WERI-Rb-1 (cell line): ENCODE results near the gene DNASE1L1.

Experiments
- DNase-seq: peaks from one replicate; pipeline ENCODE4 v3.0.0-alpha.2; 2020
- H3K27ac ChIP-seq: fragments of 250-450 bp; sonication (Bioruptor Pico); 2 replicates; pipeline ENCODE4 v1.5.1; 2020; ENCODE audit warnings: mild to moderate bottlenecking, moderate library complexity
- H3K27me3 ChIP-seq: fragments of 250-450 bp; sonication (Bioruptor Pico); 2 replicates; pipeline ENCODE4 v1.5.1; 2021; ENCODE audit warnings: mild to moderate bottlenecking, low read depth, moderate library complexity; ENCODE audit not compliant: insufficient read depth, severe bottlenecking
- H3K36me3 ChIP-seq: fragments of 250-450 bp; sonication (Bioruptor Pico); 2 replicates; pipeline ENCODE4 v1.5.1; 2020; ENCODE audit warnings: mild to moderate bottlenecking, moderate library complexity
- H3K4me3 ChIP-seq: 2 replicates; pipeline ENCODE4 v1.5.1; 2011; ENCODE audit warnings: low read depth, mild to moderate bottlenecking, control low read depth, low read length
- H3K9me3 ChIP-seq: fragments of 250-450 bp; sonication (Bioruptor Pico); 2 replicates; pipeline ENCODE4 v1.5.1; 2021; ENCODE audit warnings: mild to moderate bottlenecking, moderate library complexity; ENCODE audit not compliant: severe bottlenecking
- CTCF ChIP-seq: IDR thresholded peaks from 2 replicates; pipeline ENCODE4 v1.5.1; 2011; ENCODE audit warnings: low read depth, mild to moderate bottlenecking, control low read depth, inconsistent platforms, low read length

Gene DNASE1L1

DNA sequence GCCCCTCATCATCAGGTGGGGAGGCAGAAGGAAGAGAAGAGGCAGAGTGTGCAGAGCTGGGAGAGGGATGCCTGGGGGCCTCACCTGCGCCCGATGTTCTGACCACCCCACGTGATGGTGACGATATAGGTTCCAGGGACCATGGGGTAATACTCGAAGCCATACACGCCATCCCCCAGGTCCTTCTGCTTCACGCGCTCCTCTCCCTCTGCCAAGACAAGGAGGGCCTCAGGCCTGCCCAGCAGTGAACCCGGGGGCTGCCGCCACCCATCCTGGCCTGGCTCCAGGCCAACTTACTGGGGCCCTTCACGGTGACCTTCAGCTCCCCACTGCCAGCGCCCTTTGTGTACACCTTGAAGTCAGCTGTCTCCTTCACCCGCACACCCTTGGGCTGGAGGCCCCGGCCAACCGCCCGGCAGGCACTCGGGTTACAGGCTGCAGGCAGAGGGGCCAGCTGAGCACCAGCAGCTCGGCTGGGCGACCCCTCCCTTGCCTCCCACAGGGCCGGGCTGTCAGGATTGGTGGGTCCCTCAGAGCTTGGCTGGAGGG is 43.9 kb downstream of the DNASE1L1 start:
- no peak for TF ChIP-seq CTCF
- no peak for DNase-seq
- Histone ChIP-seq H3K36me3 (peaks cover 94% of the 10 kb centered on the region), H3K27ac (no peak overlapping the region), H3K27me3 (peaks cover 12% of the 10 kb centered on the region), H3K4me3 (no peak overlapping the region), H3K9me3 (no peaks in the 10 kb centered on the region)

DNA sequence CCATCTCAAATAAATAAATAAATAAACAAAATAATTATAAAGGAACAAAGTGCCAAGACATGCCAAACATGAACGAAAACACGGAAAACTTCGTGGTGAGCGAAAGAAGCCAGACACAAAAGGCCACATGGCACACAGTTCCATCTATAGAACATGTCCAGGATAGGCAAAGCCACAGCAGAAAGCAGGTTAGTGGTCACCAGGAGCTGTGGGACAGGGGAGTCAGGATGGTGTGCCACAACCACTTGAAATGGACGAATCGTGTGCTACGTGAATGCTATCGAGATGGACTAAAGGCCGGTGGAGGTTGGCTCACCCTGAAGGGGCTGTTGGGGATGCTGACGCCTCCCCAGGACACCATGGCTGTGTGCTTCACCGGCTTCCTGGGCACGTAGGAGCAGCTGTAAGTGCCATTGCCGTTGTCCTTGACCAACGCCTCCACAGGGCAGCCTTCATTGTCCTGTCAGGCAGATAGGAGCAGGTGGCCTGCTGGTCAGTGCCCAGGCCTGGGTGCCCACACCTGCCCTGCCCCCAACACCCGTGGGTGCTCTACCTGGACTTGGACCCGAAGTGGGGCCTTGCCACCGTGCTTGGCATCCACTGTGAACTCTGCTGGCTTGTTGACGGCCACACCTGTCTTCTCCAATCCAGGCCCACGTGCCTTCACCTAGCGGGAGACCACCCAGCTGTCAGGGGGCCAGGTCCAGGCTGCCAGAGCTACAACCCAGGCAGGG is 45.2 kb downstream of the DNASE1L1 start:
- Histone ChIP-seq H3K27me3 (peaks cover 12% of the 10 kb centered on the region), H3K9me3 (no peaks in the 10 kb centered on the region), H3K36me3 (peaks cover 97% of the 10 kb centered on the region), H3K4me3 (no peak overlapping the region), H3K27ac (no peak overlapping the region)
- DNase-seq = no peak
- TF ChIP-seq CTCF = no peak

DNA sequence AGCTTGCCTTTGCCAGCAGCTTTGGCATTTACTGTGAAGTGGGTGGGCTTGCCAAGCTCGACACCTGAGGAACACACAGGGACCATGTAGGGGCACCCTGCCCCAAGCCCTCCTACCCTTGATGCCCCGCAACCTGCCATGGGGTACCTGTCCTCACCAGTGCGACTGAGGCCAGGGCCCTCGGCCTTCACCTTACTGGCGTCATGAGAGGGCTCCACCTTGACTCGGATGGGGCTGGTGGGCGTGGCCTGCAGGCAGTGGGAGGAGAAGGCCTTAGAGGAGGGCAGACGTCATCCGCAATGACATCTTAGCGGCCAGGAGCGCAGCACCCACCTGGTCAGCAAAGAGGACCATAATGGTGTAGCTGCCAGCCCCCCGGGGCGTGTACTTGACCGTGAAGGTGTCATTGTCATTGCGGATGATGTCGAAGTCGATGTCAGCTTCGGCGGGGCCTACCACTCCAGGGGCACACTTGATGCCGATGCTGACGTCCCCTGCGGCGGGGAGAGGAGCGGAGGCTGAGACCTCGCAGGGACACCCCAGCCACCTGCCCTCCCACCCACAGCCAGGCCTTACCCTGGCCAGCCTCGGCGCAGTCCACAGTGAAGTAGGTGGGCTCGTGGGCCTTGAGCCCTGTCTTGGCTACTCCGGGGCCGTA is 46.8 kb downstream of the DNASE1L1 start:
- H3K27me3 ChIP-seq = peaks cover 17% of the 10 kb centered on the region
- no peak overlapping the region for H3K4me3 ChIP-seq
- DNase-seq = no peak
- H3K27ac ChIP-seq = no peak overlapping the region
- no peaks in the 10 kb centered on the region for H3K9me3 ChIP-seq
- no peak for TF ChIP-seq CTCF
- peaks cover 97% of the 10 kb centered on the region for H3K36me3 ChIP-seq

DNA sequence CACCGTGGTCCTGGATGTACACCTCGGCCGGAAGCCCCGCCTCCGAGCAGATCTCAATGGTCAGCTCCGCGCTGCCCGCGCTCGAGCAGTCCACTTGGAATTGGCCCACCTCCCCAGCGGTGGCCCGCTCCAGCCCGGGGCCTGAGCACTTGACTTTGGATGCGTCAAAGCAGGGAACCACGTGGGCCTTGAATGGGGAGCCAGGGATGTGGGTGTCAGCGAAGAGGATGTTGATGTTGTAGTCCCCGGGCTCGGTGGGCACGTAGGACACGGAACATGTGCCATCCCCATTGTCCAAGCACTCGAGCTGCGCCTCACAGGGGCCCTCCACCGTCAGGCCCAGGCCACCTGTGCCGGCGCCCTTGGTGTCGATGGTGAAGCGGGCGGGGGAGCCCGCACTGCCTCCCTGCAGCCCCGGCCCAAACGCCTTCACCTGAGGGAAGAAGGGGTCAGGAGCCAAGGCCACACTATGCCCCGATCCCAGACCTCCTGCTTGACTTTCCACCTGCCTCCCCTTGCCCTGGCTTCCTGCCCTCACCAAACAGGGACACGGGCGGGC is 48.8 kb downstream of the DNASE1L1 start:
- TF ChIP-seq CTCF = no peak
- no peak for DNase-seq
- Histone ChIP-seq H3K9me3 (no peaks in the 10 kb centered on the region), H3K36me3 (peaks cover 97% of the 10 kb centered on the region), H3K27ac (no peak overlapping the region), H3K27me3 (peaks cover 19% of the 10 kb centered on the region), H3K4me3 (no peak overlapping the region)

GRCh38 chrX:154359362-154360154 is 49.5 kb downstream of the DNASE1L1 start:
- peaks cover 97% of the 10 kb centered on the region for H3K36me3 ChIP-seq

More at GRCh38 chrX:154359362-154360154, 49.5 kb downstream of the DNASE1L1 start:
- no peak for DNase-seq
- H3K4me3 ChIP-seq = no peak overlapping the region
- H3K27me3 ChIP-seq = peaks cover 19% of the 10 kb centered on the region
- no peak overlapping the region for H3K27ac ChIP-seq
- TF ChIP-seq CTCF = no peak
- no peaks in the 10 kb centered on the region for H3K9me3 ChIP-seq
